A549 (cell line): ENCODE data around the gene FBXO41. TPM values are rescaled to one million over a fixed set of nuclear protein-coding genes. Genes with fewer than 3 reads are reported as not detected.
A peak's percentile ranks its signal among the peaks of the same experiment; 100 is the strongest.

Source experiments
- ATAC-seq, 2 experiments: fragments of 200-7000 bp in 1 of 2; fragments of >200 bp in 1 of 2; cut with Nextera tagmentation in 1 of 2; cut with Tn5 transposase in 1 of 2; 3 replicates each; pipeline versions ENCODE4 v1.8.0 to v1.9.1; 2018 to 2020; ENCODE audit warnings: mild to moderate bottlenecking in 1 of 2, moderate library complexity in 1 of 2
- CTCF ChIA-PET: fragments of 300-600 bp; sonication (Branson Sonifier 250); formaldehyde crosslinking; extraction: SDS; loops from one replicate; lab custom pipeline; 2021; ENCODE audit warnings: antibody characterized with exemption, inconsistent platforms; lab: Yijun Ruan, JAX
- POLR2A ChIA-PET: fragments of 350-600 bp; formaldehyde crosslinking; extraction: SDS; loops from one replicate; lab custom pipeline; 2021; ENCODE audit warnings: antibody characterized with exemption, inconsistent platforms; lab: Yijun Ruan, JAX
- DNase-seq, 2 experiments: peaks; one replicate each; pipeline versions ENCODE4 v3.0.0 to v3.0.0-alpha.2; 2011 to 2016; ENCODE audit warnings: low read depth in 1 of 2, low spot score in 1 of 2
- FAIRE-seq: peaks from 2 replicates; lab custom pipeline; 2011; peaks lifted over from hg19 to GRCh38; lab: Jason Lieb, UNC
- H3K27ac ChIP-seq, 2 experiments: fragments of >200 bp; sonication (Bioruptor Twin); formaldehyde crosslinking; 3 replicates each; pipeline ENCODE4 v1.5.1; 2016 to 2017
- H3K4me1 ChIP-seq: fragments of >200 bp; sonication (Bioruptor Twin); formaldehyde crosslinking; 3 replicates; pipeline ENCODE4 v1.6.1; 2016
- H3K4me2 ChIP-seq: fragments of >200 bp; sonication (Bioruptor Twin); formaldehyde crosslinking; 3 replicates; pipeline ENCODE4 v1.6.1; 2016
- H3K4me3 ChIP-seq: fragments of >200 bp; sonication (Bioruptor Twin); formaldehyde crosslinking; 3 replicates; pipeline ENCODE4 v1.5.1; 2016
- H3K9me3 ChIP-seq: fragments of >200 bp; sonication (Bioruptor Twin); formaldehyde crosslinking; 3 replicates; pipeline ENCODE4 v1.6.1; 2016
- BHLHE40 ChIP-seq: IDR thresholded peaks from 2 replicates; pipeline ENCODE4 v1.6.1; 2012; ENCODE audit warnings: low read depth, low read length, inconsistent platforms
- EHF ChIP-seq: fragments of 250-450 bp; sonication (Bioruptor Pico); IDR thresholded peaks from 2 replicates; pipeline ENCODE4 v1.5.0; 2020; ENCODE audit warnings: mild to moderate bottlenecking
- ESRRA ChIP-seq: fragments of 150-350 bp; IDR thresholded peaks from 2 replicates; pipeline ENCODE4 v1.6.1; 2014; ENCODE audit warnings: mild to moderate bottlenecking, low read length, borderline replicate concordance
- FOSL2 ChIP-seq, 2 experiments: fragments of 450-650 bp in 1 of 2; fragments of >200 bp in 1 of 2; sonication (Bioruptor Twin) in 1 of 2; formaldehyde crosslinking; IDR thresholded peaks; 2 replicates each; pipeline versions ENCODE4 v1.5.0 to v1.6.1; 2016 to 2020; ENCODE audit warnings: mild to moderate bottlenecking in 1 of 2, moderate library complexity in 1 of 2
- HEYL ChIP-seq: fragments of 250-450 bp; sonication (Bioruptor Pico); IDR thresholded peaks from 2 replicates; pipeline ENCODE4 v1.8.0; 2021; ENCODE audit warnings: mild to moderate bottlenecking, moderate library complexity
- HOXB13 ChIP-seq: fragments of 250-450 bp; sonication (Bioruptor Pico); IDR thresholded peaks from 2 replicates; pipeline ENCODE4 v1.5.0; 2020; ENCODE audit warnings: low read depth, mild to moderate bottlenecking, moderate library complexity
- MAFK ChIP-seq: fragments of 450-650 bp; IDR thresholded peaks from 2 replicates; pipeline ENCODE4 v1.6.1; 2014; ENCODE audit not compliant: partially characterized antibody
- NPAS2 ChIP-seq: fragments of 250-450 bp; sonication (Bioruptor Pico); IDR thresholded peaks from 2 replicates; pipeline ENCODE4 v1.8.0; 2022; ENCODE audit warnings: mild to moderate bottlenecking, moderate library complexity, borderline replicate concordance
- NR3C1 ChIP-seq: fragments of >200 bp; sonication (Bioruptor Twin); formaldehyde crosslinking; IDR thresholded peaks from 3 replicates; pipeline ENCODE4 v1.6.1; 2017
- PHF8 ChIP-seq: fragments of 200-600 bp; sonication (generic); IDR thresholded peaks from 2 replicates; pipeline ENCODE4 v1.6.1; 2016; ENCODE audit warnings: low read depth, mild to moderate bottlenecking, antibody characterized with exemption, moderate library complexity, borderline replicate concordance
- TFCP2L1 ChIP-seq: fragments of 250-450 bp; sonication (Bioruptor Pico); IDR thresholded peaks from 2 replicates; pipeline ENCODE4 v1.5.0; 2021; ENCODE audit warnings: mild to moderate bottlenecking
- whole genome bisulfite sequencing: methylation state at CpG from one replicate; pipeline ENCODE4 v1.1.6; 2017; ENCODE audit errors: missing lambda C conversion rate; 5-methylcytosine and 5-hydroxymethylcytosine counted together
- polyA plus RNA-seq, 4 experiments: library from polyadenylated mRNA; depleted of rRNA in 3 of 4; stranded (reverse); fragments of >200 nt; fragmentation: RNase III in 1 of 4; extraction: RNeasy Plus Mini Kit Qiagen cat#74134 plus additional on column Dnase treatment in 1 of 4; gene quantifications; 2 replicates in 3 of 4; 3 replicates in 1 of 4; pipeline ENCODE4 v1.2.3, GENCODE V29; 2011 to 2017
- TF ChIP-seq, protein P1 (sequence below): fragments of >200 bp; sonication (Bioruptor Twin); formaldehyde crosslinking; IDR thresholded peaks from 2 replicates; pipeline ENCODE4 v1.6.1; 2016
- TF ChIP-seq, protein P2 (sequence below): fragments of 450-650 bp; IDR thresholded peaks from 2 replicates; pipeline ENCODE4 v1.6.1; 2014; ENCODE audit warnings: antibody characterized with exemption
- TF ChIP-seq, protein P3 (sequence below): fragments of >200 bp; sonication (Bioruptor Twin); formaldehyde crosslinking; IDR thresholded peaks from 3 replicates; pipeline ENCODE4 v1.6.1; 2016
- TF ChIP-seq, protein P4 (sequence below): IDR thresholded peaks from 2 replicates; pipeline ENCODE4 v1.6.1; 2012
- TF ChIP-seq, protein P5 (sequence below): fragments of >200 bp; sonication (Bioruptor Twin); formaldehyde crosslinking; IDR thresholded peaks from 3 replicates; pipeline ENCODE4 v1.5.1; 2016
- TF ChIP-seq, protein P6 (sequence below): IDR thresholded peaks from 2 replicates; pipeline ENCODE4 v1.6.1; 2012; ENCODE audit warnings: low read depth, borderline replicate concordance

Gene FBXO41
- polyA plus RNA-seq, 2 of the 4 experiments (the other 2 are of a cell fraction): 3.2 to 6.4 TPM

DNA sequence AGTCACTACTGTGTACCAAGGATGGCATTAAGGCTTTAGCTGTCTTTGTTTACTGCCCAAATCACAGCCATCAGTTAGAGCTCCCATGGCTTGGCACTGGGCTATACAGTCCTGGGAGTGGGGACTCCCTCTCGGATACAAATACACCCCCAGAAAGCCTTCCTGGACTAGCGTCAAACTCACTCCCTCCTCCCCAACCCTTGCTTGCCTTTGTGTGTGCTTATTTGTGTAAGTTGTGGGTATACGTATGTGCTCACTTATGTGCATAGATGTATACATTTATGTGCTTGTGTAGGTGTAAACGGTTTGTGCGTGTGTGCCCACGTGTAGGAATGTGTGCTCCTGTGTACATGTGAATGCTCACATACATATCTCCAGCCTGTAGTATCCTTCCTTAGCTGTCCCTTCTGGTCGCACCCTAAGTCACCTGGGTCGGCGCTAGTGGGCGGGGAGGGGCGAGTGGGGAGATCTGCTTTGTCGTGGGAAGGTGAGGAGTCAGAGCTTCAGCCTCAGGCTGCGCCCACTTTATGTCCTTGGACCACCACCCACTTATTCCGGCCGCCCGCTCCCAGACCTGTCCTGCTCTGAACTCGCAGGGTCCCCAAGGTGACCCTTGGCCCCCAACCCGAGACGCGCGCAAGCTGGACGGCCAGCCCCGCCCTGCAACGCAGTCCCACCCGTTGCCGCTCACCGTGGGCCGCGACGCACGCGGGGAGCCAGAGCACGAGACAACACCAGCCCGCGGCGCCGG, 51.7 kb downstream of the FBXO41 start:
- CTCF ChIA-PET: interaction anchor here (0.6 to 8.4 kb wide), 10 partner anchors 9 to 148 kb away, joined by 3 to 36 read pairs (median 10); partner anchors contain the start of gene SMYD5
- WGBS: 6% methylated on average over 20 of the region's 37 CpGs
- Histone ChIP-seq H3K4me3 (peak overlapping the region; percentile 64), H3K4me2 (peak overlapping the region; percentile 97), H3K9me3 (no peaks in the 10 kb centered on the region), H3K4me1 (peaks cover 18% of the 10 kb centered on the region), H3K27ac (peak overlapping the region; percentile 55 to 81)
- DNase-seq (peak; percentile 34 to 39), FAIRE-seq (no peak), ATAC-seq (peak in 1 of 2 experiments; percentile 10; a peak in 1 of 6 replicates)
- POLR2A ChIA-PET: interaction anchor here (0.9 to 2.4 kb wide), 11 partner anchors 10 to 505 kb away, joined by 3 to 16 read pairs (median 8); partner anchors contain the start of genes ALMS1, EGR4, FBXO41 and TPRKB
- no peak for TF ChIP-seq BHLHE40
- TF ChIP-seq PHF8: peak; percentile 70; the same call in 1 of the 2 replicates
- 0 out of 2 replicates have a peak, but pooled peaks have one; percentile 37 for TF ChIP-seq ESRRA

DNA sequence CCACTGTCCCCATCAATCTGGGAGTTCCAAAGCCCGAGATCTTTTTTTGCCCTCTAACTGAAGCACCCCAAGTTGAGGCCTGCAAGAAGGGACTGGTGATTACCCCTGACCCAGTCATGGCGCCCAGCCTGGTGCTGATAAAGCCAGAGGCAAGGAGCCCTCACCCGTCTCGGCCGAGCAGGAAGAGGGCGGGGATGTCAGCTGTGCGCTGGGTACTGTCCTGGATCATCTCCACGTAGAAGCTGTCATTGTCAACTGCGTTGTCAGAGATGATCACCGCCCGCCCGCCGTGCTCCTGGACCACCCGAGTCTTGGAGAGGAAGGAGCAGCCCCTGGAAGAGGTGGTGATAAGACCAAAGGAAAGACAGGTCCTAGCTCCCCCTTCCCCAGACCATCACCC, 55.6 kb downstream of the FBXO41 start:
- Histone ChIP-seq H3K9me3 (no peaks in the 10 kb centered on the region), H3K4me3 (no peak overlapping the region), H3K27ac (no peak overlapping the region), H3K4me2 (no peak overlapping the region), H3K4me1 (peaks cover 4% of the 10 kb centered on the region; the same call in 2 of the 3 replicates)
- CTCF ChIA-PET: interaction anchor here (1.1 to 7.5 kb wide), 7 partner anchors 10 to 336 kb away, joined by 3 to 37 read pairs (median 6); partner anchors contain the start of gene SMYD5
- TF ChIP-seq, protein P1, sequence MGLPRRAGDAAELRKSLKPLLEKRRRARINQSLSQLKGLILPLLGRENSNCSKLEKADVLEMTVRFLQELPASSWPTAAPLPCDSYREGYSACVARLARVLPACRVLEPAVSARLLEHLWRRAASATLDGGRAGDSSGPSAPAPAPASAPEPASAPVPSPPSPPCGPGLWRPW: no peak
- TF ChIP-seq, protein P2, sequence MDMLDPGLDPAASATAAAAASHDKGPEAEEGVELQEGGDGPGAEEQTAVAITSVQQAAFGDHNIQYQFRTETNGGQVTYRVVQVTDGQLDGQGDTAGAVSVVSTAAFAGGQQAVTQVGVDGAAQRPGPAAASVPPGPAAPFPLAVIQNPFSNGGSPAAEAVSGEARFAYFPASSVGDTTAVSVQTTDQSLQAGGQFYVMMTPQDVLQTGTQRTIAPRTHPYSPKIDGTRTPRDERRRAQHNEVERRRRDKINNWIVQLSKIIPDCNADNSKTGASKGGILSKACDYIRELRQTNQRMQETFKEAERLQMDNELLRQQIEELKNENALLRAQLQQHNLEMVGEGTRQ: no peak
- no peak for TF ChIP-seq PHF8
- TF ChIP-seq EHF (CRISPR knock-in tag): no peak
- TF ChIP-seq, protein P3, sequence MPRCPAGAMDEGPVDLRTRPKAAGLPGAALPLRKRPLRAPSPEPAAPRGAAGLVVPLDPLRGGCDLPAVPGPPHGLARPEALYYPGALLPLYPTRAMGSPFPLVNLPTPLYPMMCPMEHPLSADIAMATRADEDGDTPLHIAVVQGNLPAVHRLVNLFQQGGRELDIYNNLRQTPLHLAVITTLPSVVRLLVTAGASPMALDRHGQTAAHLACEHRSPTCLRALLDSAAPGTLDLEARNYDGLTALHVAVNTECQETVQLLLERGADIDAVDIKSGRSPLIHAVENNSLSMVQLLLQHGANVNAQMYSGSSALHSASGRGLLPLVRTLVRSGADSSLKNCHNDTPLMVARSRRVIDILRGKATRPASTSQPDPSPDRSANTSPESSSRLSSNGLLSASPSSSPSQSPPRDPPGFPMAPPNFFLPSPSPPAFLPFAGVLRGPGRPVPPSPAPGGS: no peak
- no peak for TF ChIP-seq BHLHE40
- TF ChIP-seq, protein P4, sequence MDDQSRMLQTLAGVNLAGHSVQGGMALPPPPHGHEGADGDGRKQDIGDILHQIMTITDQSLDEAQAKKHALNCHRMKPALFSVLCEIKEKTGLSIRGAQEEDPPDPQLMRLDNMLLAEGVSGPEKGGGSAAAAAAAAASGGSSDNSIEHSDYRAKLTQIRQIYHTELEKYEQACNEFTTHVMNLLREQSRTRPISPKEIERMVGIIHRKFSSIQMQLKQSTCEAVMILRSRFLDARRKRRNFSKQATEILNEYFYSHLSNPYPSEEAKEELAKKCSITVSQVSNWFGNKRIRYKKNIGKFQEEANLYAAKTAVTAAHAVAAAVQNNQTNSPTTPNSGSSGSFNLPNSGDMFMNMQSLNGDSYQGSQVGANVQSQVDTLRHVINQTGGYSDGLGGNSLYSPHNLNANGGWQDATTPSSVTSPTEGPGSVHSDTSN: no peak
- TF ChIP-seq HOXB13 (CRISPR knock-in tag): no peak
- TF ChIP-seq, protein P5, sequence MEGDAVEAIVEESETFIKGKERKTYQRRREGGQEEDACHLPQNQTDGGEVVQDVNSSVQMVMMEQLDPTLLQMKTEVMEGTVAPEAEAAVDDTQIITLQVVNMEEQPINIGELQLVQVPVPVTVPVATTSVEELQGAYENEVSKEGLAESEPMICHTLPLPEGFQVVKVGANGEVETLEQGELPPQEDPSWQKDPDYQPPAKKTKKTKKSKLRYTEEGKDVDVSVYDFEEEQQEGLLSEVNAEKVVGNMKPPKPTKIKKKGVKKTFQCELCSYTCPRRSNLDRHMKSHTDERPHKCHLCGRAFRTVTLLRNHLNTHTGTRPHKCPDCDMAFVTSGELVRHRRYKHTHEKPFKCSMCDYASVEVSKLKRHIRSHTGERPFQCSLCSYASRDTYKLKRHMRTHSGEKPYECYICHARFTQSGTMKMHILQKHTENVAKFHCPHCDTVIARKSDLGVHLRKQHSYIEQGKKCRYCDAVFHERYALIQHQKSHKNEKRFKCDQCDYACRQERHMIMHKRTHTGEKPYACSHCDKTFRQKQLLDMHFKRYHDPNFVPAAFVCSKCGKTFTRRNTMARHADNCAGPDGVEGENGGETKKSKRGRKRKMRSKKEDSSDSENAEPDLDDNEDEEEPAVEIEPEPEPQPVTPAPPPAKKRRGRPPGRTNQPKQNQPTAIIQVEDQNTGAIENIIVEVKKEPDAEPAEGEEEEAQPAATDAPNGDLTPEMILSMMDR: no peak
- no peak for TF ChIP-seq NR3C1
- no peak for TF ChIP-seq HEYL
- TF ChIP-seq, protein P6, sequence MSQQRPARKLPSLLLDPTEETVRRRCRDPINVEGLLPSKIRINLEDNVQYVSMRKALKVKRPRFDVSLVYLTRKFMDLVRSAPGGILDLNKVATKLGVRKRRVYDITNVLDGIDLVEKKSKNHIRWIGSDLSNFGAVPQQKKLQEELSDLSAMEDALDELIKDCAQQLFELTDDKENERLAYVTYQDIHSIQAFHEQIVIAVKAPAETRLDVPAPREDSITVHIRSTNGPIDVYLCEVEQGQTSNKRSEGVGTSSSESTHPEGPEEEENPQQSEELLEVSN: no peak
- TF ChIP-seq TFCP2L1: no peak
- no peak for TF ChIP-seq MAFK
- no peak for TF ChIP-seq NPAS2 (CRISPR knock-in tag)
- TF ChIP-seq FOSL2 (IDR thresholded peaks at IDR 0.05): no peak
- no peak for TF ChIP-seq FOSL2 (CRISPR knock-in tag; IDR thresholded peaks at IDR 0.05)
- ATAC-seq (no peak), DNase-seq (no peak), FAIRE-seq (no peak)
- POLR2A ChIA-PET: no interaction called here
- 93% methylated on average over 14 of the region's 14 CpGs for WGBS
